CD4-positive, alpha-beta T cell treated with Interleukin-12 subunit alpha and Interleukin-12 subunit beta, for 1 hour (primary cell): ENCODE data around the gene NHEJ1.
"Not testable (repeated sequence)": the region's sequence is repeated elsewhere in the genome, so short reads cannot be mapped to it uniquely, and the experiment has no call there.

Experiments
- DNase-seq: peaks from one replicate; pipeline ENCODE4 v3.0.0-alpha.2; 2020

NHEJ1 gene, protein sequence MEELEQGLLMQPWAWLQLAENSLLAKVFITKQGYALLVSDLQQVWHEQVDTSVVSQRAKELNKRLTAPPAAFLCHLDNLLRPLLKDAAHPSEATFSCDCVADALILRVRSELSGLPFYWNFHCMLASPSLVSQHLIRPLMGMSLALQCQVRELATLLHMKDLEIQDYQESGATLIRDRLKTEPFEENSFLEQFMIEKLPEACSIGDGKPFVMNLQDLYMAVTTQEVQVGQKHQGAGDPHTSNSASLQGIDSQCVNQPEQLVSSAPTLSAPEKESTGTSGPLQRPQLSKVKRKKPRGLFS

DNA sequence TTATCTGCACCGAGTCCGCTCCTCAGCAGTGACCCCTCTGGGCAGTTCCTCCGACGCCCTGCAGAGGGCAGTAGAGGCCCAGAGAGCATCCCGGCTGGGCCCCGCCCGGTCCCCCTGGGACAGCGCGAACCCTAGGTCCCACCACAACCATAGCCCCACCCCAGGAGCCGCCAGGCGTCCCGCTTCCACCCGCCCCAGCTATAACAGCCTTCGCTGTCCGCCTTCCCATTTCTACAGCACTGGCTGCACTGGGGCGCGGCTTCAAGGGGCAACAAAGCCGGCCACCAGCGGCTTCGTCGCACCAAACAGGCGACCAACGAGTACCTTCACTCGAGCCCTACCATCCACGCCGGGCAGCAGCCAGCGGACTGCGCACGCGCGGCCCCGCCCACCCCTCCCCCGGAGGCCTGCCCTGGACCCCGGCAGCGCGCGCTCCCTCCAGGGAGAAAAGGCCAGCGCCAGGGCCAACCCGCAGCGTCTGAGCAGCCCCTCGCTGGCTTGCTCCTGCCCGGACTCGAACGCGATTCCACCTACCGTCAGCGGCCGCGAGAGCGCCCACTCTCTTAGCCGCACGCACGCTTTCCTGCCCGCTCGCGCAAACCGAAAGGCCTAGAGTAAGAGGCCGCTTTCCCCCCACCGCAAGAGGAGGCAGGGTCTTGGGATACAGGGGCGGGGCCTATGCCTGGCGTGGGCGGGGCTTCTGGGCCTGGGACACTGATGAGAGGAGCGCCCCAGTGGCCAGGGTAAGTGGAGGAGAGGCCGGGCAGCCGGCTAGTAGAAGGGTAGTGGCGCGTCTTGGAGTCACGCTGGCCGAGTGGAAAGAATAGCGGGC lies at the start of gene NHEJ1:
NHEJ1 (minus strand) TSS at position 630 of the 832 bp plus-strand sequence. CDS start 2,453 bp downstream, outside the sequence.
- peak; percentile 94 for DNase-seq

DNA sequence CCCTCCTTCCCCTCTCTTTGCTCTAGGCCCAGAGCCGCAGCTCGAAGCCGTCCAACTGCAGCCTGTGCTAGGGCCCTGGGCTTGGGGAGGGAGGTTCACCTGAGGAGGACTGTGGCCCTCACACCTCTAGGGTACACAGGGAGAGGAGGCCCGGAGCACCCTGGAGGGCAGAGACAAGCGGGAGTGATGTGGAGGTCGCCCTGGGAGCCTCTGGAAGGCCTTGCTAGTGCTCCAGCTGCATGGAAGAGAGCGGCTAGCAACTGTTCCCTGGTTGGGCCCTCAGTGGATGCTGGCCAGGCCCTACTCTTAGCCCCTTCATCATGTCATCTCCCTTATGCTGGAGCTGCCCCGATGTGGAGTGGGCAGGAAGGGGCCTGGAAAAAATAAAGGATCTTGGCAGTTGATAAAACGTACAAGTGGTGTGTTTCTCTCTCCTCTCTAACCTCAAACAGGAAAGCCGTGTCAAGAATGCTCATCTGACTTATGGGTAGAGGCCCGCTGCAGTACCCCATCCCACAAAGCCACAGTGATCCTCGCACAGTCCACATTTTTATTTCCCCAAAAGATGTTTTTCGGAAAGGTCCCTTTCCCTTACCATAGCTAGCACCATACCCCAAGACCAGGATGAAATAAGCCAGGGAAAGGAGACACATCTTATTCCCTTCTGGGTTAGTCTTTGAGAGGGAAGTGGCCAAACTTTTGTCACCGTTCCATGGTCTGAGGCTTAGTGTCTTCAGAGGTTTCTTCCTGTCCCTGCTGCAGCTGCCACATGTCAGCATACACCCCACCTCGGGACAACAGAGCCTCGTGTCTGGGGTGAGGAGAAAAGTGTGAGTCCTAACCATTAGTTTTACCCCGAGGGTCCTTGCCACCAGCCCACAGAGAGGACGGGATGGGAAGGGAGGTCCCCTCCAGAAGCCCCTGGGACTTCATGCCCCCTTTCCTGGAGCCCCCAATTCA lies 48.9 kb upstream of the NHEJ1 start:
- DNase-seq = no peak

DNA sequence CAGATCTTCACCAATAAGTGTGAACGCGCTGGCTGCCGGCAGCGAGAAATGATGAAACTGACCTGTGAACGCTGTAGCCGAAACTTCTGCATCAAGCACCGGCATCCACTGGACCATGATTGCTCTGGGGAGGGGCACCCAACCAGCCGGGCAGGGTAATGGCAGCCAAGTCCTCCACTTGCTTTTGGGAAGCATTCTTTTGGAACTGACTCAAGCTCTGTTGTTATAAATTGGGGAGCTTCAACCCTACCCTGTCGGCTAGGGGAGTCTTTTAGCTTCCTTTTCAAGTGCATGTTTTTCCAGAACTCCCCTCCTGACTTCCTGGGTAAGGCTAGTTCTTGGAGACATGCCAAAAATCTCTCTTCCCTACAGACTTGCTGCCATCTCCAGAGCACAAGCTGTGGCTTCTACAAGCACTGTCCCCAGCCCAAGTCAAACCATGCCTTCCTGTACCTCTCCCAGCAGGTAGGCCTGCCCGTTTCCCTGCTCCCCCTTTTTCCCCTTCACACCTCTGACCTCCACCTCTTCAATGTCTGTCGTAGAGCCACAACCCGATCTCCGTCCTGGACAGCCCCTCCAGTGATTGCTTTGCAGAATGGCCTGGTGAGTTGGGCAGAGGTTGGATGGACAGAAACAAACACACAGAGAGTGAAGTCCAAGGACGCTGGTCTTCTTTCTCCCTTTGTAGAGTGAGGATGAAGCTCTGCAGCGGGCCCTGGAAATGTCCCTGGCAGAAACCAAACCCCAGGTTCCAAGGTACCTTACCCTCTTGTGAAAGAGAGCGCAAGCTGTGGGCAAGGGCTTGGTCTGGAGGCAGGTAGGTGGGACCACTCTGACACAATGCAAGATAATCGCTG lies 47.5 kb upstream of the NHEJ1 start:
- no peak for DNase-seq

DNA sequence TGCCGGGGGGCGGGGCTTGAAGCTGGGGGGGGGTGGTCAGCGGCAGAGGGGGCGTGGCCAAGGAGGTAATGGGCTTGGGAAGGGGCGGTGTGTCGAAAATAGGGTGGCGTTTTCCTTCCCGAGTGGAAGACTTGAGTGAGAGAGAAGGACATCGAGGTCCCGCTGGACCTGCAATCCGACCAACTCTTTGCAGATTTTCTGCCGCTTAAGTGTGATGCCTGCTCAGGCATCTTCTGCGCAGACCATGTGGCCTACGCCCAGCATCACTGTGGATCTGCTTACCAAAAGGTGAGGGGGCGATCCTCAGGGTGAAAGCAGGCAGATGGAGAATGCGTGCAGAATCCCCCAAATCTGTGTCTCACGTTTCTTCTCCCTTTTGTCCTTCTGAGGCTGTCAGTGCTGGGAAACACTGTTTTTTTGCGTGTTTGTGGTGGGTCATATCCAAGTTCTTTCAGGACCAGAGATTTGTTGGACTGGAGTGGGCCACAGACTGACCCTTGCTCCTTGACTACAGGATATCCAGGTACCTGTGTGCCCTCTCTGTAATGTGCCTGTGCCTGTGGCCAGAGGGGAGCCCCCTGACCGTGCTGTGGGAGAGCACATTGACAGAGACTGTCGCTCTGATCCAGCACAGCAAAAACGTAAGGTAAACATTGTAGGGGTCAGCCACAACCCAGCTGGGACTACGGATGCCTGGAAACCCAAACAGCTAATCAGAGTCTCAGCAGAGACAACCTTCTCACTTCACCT lies 46.7 kb upstream of the NHEJ1 start:
- DNase-seq = no peak

DNA sequence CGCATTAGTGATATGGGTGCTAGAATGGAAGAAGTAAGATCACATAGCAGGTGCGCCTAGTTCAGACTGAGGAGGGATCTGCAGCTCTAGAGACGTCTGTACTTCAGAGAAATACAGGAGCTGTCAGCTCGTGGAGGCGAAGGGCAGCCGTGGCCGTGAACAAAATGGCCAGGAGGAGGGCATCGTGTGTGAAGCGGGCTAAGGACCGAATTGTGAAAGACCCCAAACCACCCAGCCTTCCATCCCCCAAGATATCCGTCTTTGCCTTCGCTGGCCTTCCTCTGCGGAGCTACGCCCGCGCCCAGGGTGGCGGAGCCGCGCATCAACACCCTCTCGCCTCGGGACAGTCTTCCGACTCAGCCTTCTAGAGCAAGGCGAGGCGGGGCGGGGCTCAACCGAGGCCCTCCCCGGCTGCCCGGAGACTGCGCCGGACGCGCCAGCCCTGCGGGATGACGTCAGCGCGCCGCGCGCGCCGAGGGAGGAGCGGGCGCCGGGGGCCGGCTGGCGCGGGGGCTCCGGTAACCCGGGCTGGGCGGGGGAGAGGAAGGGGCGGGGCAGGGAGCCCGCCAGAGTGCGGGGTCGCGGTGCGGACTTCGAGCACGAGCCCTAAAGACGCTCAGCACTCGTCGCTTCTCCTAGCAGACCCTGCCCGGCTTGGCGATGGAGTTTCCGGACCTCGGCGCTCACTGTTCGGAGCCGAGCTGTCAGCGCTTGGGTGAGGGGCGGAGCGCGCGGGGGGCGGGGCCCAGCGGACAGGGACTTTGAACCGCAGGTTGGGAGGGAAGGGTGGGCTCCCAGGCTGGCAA lies 45.9 kb upstream of the NHEJ1 start, which contains the start of gene ZFAND2B:
ZFAND2B (plus strand) TSS at position 455 of the 806 bp plus-strand sequence; CDS start at position 661, 206 bp downstream.
- DNase-seq = peak; percentile 96

DNA sequence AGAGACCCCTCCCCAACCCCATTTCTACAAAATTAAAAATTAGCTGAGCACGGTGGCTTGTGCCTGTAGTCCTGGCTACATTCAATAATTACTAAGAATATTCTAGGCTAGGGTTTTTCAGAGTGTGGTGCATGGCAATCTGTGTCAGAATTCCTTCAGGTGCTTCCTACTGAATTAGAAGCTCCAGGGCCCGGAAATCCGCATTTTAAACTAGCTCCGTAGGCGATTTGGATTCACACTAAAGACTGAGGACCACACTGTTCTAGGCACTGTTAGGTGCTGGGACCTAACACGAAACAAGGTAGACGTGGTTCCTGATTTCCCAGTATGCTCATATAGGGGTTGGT lies 45.3 kb upstream of the NHEJ1 start:
- DNase-seq = no peak

DNA sequence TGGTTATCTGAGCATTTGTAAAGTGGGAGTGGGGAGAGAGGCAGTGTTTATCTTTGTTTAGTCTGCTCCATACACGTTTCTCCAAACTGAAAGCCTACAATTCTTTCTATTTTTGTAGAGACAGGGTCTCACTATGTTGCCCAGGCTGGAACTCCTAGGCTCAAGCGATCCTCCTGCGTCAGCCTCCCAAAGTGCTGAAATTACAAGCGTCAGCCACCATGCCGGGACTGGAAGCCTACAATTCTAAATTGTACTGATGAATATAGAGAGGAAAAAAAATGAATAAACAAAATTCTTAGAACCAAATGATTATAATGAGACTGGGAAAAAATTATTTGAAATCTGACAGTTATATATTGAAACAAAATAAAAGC lies 44.5 kb upstream of the NHEJ1 start:
- no peak for DNase-seq

DNA sequence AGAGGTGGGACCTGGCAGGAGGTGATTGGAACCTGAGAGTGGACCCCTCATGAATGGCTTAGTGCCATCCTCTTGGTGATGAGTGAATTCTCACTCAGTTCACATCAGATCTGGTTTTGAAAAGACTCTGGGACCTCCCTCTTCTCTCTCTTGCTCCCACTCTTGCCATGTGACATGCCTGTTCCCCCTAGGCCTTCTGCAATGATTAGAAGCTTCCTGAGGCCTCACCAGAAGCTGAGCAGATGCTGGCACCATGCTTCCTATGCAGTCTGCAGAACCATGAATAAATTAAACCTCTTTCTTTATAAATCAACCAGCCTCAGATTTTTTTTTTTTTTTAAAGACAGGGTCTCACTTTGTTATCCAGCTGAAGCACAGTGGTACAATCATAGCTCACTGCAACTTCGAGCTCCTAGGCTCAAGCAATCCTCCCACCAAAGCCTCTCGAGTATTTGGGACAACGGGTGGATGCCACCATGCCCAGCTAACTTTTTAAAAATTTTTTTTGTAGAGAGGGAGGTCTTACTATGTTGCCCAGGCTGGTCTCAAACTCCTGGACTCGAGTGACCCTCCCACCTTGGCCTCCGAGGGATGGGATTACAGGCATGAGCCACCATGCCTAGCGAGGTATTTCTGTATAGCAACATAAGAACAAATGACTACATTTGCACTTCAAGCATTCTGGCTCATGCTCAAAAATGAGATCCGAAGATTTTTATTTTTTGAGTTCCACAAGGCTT lies 44.0 kb upstream of the NHEJ1 start:
- no peak for DNase-seq

DNA sequence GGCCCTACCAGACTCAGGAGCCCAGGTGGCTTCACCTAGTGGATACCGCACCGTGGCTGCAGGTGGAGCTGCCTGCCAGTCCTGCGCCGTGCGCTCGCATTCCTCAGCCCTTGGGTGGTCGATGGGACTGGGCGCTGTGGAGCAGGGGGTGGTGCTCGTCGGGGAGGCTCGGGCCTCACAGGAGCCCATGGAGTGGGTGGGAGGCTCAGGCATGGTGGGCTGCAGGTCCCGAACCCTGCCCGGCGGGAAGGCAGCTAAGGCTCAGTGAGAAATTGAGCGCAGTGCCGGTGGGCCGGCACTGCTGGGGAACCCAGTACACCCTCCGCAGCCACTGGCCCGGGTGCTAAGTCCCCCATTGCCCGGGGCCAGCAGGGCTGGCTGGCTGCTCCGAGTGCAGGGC lies 40.7 kb upstream of the NHEJ1 start:
- DNase-seq = not testable (repeated sequence)

DNA sequence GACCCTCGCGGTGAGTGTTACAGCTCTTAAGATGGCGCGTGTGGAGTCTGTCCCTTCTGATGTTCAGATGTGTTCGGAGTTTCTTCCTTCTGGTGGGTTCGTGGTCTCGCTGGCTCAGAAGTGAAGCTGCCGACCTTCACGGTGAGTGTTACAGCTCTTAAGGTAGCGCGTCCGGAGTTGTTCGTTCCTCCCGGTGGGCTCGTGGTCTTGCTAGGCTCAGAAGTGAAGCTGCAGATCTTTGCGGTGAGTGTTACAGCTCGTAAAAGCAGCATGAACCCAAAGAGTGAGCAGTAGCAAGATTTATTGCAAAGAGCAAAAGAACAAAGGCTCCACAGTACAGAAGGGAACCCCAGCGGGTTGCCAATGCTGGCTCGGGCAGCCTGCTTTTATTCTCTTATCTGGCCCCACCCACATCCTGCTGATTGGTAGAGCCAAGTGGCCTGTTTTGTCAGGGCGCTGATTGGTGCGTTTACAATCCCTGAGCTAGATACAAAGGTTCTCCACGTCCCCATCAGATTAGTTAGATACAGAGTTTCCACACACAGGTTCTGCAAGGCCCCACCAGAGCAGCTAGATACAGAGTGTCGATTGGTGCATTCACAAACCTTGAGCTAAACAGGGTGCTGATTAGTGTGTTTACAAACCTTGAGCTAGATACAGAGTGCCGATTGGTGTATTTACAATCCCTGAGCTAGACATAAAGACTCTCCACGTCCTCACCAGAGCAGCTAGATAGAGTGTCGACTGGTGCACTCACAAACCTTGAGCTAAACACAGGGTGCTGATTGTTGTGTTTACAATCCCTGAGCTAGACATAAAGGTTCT lies 40.1 kb upstream of the NHEJ1 start:
- DNase-seq = peak; percentile 60

DNA sequence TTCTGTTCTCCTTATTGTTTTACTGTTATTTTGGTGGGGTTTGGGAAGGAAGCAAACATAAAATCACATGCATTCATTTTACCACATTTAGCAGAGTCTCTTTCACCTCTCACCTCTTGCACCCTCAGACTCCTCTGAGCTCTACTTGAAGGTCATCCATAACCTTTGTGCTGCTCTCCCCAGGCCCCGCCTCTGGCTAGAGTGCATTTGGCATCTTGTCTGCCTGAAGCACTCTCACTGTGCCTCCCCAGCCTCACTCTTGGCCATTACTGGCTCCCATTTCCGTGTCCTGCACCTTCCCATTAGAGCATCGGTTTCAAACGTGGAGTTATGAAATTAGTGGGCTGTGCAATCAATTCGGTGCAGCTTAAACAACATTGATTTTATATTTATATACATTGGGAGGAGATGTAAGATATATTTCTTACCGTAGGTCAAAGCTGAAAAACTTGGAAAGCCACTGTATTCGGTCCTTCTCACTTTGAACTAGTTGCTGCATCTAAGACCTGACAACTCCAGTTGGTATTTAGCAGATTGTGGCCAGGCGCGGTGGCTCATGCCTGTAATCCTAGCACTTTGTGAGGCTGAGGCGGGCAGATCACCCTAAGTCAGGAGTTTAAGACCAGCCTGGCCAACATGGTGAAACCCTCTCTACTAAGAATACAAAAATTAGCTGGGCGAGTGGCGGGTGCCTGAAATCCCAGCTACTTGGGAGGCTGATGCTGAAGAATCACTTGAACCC lies 39.0 kb upstream of the NHEJ1 start:
- no peak for DNase-seq

DNA sequence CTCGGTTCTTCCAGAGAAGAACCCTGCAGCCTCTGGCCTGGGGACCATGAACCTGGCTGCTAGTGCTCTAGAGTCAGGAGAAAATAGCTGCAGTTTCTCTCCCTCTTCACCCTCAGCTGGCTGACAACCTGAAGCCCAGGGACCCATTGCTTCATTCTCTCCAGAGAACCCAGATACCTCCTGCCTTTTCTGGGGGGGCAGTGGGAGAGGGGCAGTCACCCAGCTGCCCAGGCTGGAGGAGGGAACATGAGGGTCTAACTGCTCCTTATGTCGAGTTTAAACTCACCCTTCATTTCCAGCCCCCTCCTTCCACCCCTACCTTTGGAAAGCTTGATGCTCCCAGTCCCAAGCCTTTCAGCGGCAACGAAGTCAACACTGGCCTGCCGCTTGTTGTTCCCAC lies 38.4 kb upstream of the NHEJ1 start:
- DNase-seq = no peak

DNA sequence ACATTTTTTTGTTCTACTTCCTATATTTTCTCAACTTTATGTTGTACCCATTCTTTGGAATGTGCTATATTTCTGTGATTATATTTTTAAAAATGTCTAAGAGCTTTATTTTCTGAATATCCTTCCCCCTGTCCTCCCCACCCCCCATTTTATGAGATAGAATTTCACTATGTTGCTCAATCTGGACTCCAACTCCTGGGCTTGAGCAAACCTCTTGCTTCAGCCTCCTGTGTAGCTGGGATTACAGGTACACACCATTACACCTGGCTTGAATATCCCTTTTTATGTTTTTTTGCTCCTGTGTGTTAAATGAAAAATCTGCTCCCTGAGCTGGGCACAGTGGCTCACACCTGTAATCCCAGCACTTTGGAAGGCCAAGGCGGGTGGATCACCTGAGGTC lies 36.8 kb upstream of the NHEJ1 start:
- no peak for DNase-seq

DNA sequence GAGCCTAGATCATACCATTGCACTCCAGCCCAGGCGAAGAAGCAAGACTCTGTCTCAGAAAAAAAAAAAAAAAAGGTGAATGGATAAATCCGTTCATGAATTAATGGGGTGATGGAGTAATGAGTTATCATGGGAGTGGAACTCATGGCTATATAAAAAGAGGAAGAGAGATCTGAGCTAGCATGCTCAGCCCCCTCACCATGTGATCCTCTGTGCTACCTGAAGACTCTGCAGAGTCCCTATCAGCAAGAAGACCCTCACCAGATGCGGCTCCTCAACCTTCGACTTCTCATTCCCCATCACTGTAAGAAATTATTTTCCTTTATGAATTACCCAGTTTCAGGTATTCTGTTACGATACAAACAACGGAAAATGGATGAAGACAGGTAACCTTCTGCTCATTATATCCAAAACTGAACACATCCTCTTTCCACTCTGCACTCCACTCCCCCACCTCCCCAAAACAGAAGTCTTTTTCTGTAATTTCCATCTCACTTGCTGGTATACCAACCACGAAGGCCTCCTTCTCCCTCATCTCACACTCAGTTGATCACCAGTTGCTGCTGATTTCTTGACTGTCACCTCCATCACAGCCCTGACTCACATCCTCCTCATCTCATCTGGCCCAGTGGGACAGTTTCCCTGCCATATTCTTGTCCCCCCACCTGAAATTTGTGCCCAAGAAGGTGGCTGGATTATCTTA lies 26.3 kb upstream of the NHEJ1 start:
- no peak for DNase-seq

DNA sequence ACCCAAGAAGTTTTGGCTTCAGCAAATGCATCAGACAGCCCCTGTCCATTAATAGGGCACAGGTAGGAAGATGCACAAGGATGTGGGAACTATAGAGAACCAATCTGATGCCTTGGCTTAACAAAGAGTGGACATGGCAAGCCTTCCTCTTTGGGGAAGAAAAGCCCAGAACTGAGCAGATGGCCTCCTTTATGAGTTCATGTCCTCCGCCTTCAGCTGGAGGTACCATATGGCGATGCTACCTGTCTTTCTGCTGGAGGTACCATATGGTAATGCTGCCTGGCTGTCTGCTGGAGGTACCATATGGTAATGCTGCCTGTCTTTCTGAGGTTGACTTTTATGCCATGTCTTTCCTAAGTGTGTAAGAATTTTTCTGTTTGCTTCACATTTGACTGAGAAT lies 23.5 kb upstream of the NHEJ1 start:
- DNase-seq = no peak

DNA sequence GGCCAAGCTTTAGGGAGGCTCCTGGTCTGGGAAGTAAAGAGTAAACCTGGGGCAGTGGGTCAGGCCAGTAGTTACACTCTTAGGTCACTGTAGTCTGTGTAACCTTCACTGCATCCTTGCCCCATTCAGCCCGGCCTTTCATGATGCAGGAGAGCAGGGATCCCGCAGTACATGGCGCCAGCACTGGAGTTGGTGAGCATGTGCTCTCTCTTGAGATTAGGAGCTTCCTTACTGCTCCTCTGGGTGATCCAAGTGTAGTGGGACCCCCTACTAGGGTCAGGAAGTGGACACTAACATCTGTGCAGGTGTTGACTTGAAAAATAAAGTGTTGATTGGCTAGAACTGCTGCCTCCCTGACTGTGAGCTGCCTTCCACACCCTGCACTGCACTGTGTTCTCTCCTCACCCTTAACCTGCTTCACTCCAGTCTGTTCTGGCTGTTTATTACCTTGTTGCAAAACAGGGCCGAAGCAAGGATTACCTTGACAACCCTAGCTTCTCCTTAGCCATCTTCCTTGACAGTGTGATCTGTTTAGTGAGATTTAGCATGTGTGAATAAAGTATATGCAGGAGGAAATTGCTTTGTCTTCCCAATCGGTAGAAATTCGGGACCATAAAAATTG lies 22.6 kb upstream of the NHEJ1 start:
- DNase-seq = no peak
